Measurements from ENCODE around the gene MEAK7.

MEAK7 gene

GRCh38 chr16:84497418-84498222 is 6.8 kb downstream of the MEAK7 start:
- Mint-ChIP-seq H3K4me3 (no peak overlapping the region), H3K36me3 (peaks cover 20% of the 10 kb centered on the region), H3K27ac (no peak overlapping the region), H3K9me3 (ENCODE audit: low read depth) (peaks cover 4% of the 10 kb centered on the region), H3K27me3 (no peaks in the 10 kb centered on the region), H3K4me1 (ENCODE audit: low read depth) (no peaks in the 10 kb centered on the region)

- H3K4me3 Mint-ChIP-seq = no peak overlapping the region
- H3K27ac Mint-ChIP-seq = no peak overlapping the region
- no peaks in the 10 kb centered on the region for H3K27me3 Mint-ChIP-seq
- no peaks in the 10 kb centered on the region for H3K4me1 Mint-ChIP-seq (ENCODE audit: low read depth)
- peaks cover 4% of the 10 kb centered on the region for H3K9me3 Mint-ChIP-seq (ENCODE audit: low read depth)
- H3K36me3 Mint-ChIP-seq = peaks cover 20% of the 10 kb centered on the region
Measured at GRCh38 chr16:84496991-84497390, 7.5 kb downstream of the MEAK7 start.

- Mint-ChIP-seq H3K4me1 (ENCODE audit: low read depth) (no peaks in the 10 kb centered on the region), H3K36me3 (peaks cover 25% of the 10 kb centered on the region), H3K27ac (no peak overlapping the region), H3K9me3 (ENCODE audit: low read depth) (peaks cover 4% of the 10 kb centered on the region), H3K4me3 (no peak overlapping the region), H3K27me3 (no peaks in the 10 kb centered on the region)
Measured at GRCh38 chr16:84495506-84495905, 9.0 kb downstream of the MEAK7 start.

- H3K27ac Mint-ChIP-seq = no peak overlapping the region
- H3K9me3 Mint-ChIP-seq (ENCODE audit: low read depth) = no peaks in the 10 kb centered on the region
- no peaks in the 10 kb centered on the region for H3K27me3 Mint-ChIP-seq
Measured at GRCh38 chr16:84489131-84489530, 15.3 kb downstream of the MEAK7 start.

GRCh38 chr16:84487358-84487757 is 17.1 kb downstream of the MEAK7 start:
- Mint-ChIP-seq H3K36me3 (peaks cover 11% of the 10 kb centered on the region), H3K4me1 (ENCODE audit: low read depth) (no peaks in the 10 kb centered on the region), H3K27ac (no peak overlapping the region), H3K27me3 (no peaks in the 10 kb centered on the region), H3K4me3 (no peak overlapping the region), H3K9me3 (ENCODE audit: low read depth) (no peaks in the 10 kb centered on the region)

More at GRCh38 chr16:84489131-84489530, 15.3 kb downstream of the MEAK7 start:
- Mint-ChIP-seq H3K36me3 (peaks cover 14% of the 10 kb centered on the region), H3K4me1 (ENCODE audit: low read depth) (no peaks in the 10 kb centered on the region), H3K4me3 (no peak overlapping the region)

GRCh38 chr16:84486551-84487235 is 17.8 kb downstream of the MEAK7 start:
- Mint-ChIP-seq H3K27me3 (no peaks in the 10 kb centered on the region), H3K4me1 (ENCODE audit: low read depth) (no peaks in the 10 kb centered on the region), H3K27ac (no peak overlapping the region), H3K36me3 (peaks cover 11% of the 10 kb centered on the region), H3K9me3 (ENCODE audit: low read depth) (no peaks in the 10 kb centered on the region), H3K4me3 (no peak overlapping the region)

GRCh38 chr16:84486126-84486525 is 18.3 kb downstream of the MEAK7 start:
- Mint-ChIP-seq H3K9me3 (ENCODE audit: low read depth) (no peaks in the 10 kb centered on the region), H3K36me3 (peaks cover 11% of the 10 kb centered on the region), H3K27ac (no peak overlapping the region), H3K4me1 (ENCODE audit: low read depth) (no peaks in the 10 kb centered on the region), H3K4me3 (no peak overlapping the region), H3K27me3 (no peaks in the 10 kb centered on the region)

- Mint-ChIP-seq H3K4me3 (no peak overlapping the region), H3K4me1 (ENCODE audit: low read depth) (no peaks in the 10 kb centered on the region), H3K36me3 (peaks cover 7% of the 10 kb centered on the region), H3K27ac (no peak overlapping the region), H3K9me3 (ENCODE audit: low read depth) (no peaks in the 10 kb centered on the region), H3K27me3 (no peaks in the 10 kb centered on the region)
Measured at GRCh38 chr16:84485255-84486010, 19.0 kb downstream of the MEAK7 start.

- H3K27ac Mint-ChIP-seq = no peak overlapping the region
- H3K4me1 Mint-ChIP-seq (ENCODE audit: low read depth) = no peaks in the 10 kb centered on the region
- H3K9me3 Mint-ChIP-seq (ENCODE audit: low read depth) = no peaks in the 10 kb centered on the region
- peaks cover 7% of the 10 kb centered on the region for H3K36me3 Mint-ChIP-seq
- H3K4me3 Mint-ChIP-seq = no peak overlapping the region
- no peaks in the 10 kb centered on the region for H3K27me3 Mint-ChIP-seq
Measured at GRCh38 chr16:84484579-84485254, 19.7 kb downstream of the MEAK7 start.

- Mint-ChIP-seq H3K27me3 (no peaks in the 10 kb centered on the region), H3K36me3 (peaks cover 7% of the 10 kb centered on the region), H3K27ac (no peak overlapping the region), H3K4me1 (ENCODE audit: low read depth) (no peaks in the 10 kb centered on the region), H3K4me3 (no peak overlapping the region), H3K9me3 (ENCODE audit: low read depth) (no peaks in the 10 kb centered on the region)
Measured at GRCh38 chr16:84483882-84484565, 20.4 kb downstream of the MEAK7 start.

- Mint-ChIP-seq H3K4me3 (no peak overlapping the region), H3K27me3 (no peaks in the 10 kb centered on the region), H3K27ac (no peak overlapping the region), H3K9me3 (ENCODE audit: low read depth) (no peaks in the 10 kb centered on the region), H3K36me3 (peaks cover 2% of the 10 kb centered on the region), H3K4me1 (ENCODE audit: low read depth) (no peaks in the 10 kb centered on the region)
Measured at GRCh38 chr16:84482951-84483881, 21.2 kb downstream of the MEAK7 start.

- Mint-ChIP-seq H3K9me3 (ENCODE audit: low read depth) (no peaks in the 10 kb centered on the region), H3K27me3 (no peaks in the 10 kb centered on the region), H3K36me3 (peaks cover 2% of the 10 kb centered on the region), H3K4me3 (no peak overlapping the region), H3K27ac (no peak overlapping the region), H3K4me1 (ENCODE audit: low read depth) (no peaks in the 10 kb centered on the region)
Measured at GRCh38 chr16:84482001-84482891, 22.2 kb downstream of the MEAK7 start.
